TTC549 (cell line): ENCODE measurements around the gene OSM.

Source experiments
- FAIRE-seq: peaks from 2 replicates; lab custom pipeline; 2012; peaks lifted over from hg19 to GRCh38; lab: Jason Lieb, UNC

OSM gene

DNA sequence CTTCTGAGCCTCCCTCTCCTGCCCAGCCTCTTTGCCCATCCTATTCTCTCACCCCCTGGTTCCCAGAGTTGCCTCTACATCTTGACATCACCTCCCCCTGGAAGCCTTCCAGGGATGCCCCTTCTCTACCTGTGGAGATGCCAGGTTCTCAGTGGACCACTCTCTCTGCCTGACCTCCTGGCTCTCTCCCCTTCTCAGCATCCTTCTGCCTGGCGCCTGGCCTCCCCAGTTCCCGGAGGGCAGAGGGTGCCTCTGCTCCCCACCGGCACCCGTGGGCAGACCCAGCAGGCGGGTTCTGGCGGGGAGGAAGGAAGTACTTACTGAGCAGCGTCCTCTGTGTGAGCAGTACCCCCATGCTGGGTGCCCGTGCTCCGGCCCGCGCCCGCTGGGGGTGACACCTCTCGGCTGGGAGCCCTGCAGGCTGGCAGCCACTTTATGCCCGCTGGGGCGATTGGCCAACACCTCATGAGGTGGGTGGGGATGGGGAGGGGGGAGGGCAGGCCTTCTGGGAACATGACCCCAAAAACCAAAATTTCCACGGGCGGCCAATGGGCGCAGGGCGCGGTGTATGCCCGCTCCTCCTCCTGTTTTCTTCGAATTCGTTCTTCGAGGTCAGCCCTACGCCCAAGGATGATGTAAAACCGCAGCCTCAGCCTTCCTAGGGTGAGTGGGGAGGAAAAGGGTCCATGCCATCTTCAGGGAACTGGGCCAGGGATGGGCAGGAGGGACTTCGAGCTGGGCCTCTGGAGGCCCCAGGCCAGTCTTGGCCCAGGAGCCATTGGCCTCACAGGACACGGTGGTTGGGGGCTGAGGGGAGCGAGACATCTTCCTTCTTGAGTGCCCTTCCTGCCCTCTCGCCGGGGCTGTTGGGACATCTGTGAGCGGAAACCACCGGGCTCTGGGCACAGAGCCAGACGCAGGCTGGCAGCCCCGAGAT lies at the start of gene OSM:
Gene OSM (minus strand): TSS at position 407 of the 937 bp plus-strand sequence. CDS start 52 bp downstream, at position 355.
- FAIRE-seq: no peak

DNA sequence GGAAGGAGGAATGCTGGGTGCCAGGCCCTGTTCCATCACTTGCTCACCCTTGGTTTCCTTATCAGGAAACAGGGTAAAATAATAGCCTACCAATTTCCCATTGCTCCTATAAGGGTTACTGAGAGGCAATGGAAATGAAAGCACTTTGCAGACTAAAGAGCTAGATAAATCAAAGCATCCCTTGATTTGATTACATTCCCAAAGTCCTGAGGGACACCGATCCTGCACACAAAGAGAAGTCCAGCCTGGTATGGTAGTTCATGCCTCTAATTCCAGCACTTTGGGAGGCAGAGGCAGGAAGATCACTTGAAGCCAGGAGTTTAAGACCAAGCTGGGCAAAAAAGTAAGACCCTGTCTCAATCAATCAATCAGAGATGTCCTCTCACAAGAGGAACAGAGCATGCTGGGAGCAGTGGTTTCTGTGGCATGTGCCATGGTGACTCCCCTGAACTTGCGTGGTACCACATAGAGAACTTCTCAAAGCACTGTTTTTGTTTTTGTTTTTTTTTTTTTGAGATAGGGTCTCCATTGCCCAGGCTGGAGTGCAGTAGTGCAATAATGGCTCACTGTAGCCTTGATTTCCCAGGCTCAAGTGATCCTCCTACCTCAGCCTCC lies 49.4 kb upstream of the OSM start:
- FAIRE-seq: no peak

DNA sequence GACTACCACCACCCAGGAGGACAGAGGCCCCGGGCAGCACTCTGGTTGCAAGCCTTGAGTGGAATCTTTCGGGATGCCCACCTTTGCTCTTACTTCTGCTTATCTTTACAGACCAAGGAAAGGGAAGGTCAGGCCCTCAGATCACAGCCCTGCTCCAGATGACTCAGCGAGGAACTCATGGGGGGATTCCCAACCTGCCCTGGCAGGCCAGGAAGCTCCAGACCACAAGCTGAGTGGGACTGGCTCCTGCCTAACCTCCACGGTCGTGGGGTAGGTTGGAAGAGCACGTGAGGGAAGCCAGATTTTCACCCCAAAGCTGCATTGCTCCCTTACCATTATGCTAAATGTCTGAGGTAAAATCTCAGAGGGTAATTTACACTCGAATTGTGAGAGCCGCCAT lies 48.3 kb upstream of the OSM start:
- FAIRE-seq: no peak

DNA sequence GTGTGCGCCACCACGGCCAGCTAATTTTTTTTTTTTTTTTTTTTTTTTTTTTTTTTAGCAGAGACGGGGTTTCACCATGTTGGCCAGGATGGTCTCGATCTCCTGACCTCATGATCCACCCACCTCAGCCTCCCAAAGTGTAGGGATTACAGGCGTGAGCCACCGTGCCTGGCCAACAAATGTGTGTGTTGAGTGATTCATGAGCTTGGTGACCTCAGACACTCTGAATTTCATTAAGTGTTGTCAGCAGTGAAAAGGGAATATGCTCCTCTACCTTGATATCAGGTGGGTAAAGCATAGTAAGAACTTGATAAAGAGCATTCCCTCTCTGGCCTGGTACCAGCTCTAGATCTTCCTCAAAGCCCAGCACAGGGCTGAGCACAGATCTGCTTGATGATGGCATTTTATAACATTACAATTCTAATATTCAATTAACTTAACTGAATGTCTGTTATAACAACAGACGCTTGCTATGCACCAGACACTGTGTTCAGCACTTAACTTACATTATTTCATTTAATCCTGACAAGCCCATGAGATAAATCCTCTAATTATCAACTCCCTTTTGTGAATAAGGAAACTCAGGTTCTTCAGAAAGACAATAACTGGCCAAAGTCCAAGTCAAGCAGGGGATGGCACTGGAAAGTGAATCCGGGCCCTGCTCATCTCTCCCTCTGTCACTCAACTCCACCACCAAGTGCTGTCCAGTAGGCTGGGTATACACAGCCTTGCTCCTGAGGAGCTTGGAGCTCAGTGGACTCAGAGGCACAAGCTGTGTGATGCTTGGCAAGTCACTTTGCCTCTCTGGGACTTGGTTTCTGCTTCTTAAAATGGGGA lies 47.1 kb upstream of the OSM start:
- no peak for FAIRE-seq

DNA sequence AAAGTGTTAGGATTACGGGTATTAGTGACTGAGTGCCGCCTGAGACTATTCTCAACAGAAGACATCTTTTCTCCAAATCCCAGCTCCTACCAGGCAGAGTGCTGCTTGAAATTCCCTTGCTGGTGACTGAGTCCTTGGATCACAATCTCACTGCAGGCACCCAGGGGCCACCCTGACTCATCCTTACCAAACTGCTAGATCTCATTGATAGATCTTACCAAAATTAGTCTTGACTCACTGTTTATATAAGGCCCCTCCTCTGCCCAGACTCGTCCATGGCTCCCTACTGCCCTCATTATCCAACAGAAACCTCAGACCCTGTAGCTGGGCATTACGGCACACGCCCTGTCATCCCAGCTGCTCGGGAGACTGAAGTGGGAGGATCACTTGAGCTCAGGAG lies 45.4 kb upstream of the OSM start:
- no peak for FAIRE-seq

DNA sequence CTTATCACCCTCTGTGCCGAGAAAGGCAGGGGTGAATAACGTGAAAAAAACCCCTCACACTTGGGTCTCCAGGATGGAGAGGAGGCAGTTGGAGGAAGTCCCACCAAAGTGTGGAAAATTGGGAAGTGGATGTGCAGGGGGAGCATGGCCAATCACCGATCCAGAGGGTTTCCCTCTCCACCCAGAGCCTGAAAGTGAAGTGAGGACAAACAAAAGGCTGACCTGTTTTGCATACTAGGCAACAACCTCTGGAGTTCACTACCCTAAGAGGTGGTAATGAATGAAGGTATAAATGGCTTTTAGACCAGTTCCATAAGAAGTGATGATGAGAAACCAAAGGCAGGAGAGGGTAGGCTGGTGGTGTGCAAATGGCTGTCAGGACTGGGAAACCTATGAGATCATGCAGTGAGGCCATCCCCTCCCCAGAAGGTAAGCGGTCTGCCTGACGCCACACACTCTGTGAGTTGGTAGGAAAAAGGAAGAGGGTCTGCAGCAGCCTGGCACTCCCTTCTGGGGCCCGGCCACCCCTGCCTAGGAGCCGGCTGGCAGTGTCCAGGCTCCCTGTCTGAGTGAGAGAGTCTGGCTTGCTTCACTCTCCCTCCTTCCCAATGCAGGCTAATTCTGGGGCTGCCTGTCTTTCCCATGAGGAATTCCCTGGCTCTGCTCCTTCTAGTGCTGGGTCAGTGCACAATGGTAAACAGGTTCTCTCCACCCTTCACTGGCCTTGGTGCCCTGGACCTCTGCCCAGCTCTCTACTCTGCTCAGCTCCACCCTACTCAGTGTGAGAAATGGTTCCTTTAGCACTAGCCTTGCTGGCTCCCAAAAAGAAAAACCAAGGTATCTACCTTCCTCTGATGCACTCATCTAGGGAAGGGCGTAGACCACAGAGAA lies 44.5 kb upstream of the OSM start:
- no peak for FAIRE-seq

DNA sequence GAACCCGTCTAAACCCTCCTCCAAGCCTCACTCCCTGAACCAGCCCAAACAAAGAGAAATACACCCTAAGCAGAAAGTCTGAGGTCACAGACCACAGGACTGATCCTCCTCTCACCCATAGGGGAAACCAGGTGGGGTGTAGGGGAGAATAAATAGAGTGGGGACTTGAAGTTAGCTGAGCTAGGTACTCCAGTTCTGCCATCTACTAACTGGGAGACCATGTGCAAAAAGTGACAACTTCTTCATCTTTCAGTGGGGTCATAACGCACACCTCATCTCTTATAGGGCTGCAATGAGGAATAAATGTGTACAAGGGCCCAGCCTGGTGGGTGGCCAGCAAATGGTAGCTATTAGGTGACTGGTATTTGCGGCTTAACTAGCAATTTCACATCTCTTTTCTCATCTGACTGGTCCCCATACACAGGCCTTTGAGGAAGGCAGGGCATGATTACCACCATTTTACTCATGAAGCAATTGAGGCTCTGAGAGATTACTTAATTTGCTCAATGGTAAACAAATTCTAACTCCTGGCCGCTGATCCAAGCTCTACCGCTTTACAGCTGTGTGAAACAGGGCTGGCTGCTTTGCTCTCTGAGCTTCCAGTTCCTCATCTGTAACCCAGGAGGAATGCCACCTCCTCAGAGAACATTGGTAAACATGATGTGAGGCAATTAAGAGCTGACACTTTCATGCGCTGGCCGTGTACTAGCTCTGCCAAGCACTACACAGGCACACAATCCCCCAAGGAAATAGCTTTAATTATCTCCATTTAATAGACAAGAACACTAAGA lies 43.5 kb upstream of the OSM start:
- FAIRE-seq: no peak

DNA sequence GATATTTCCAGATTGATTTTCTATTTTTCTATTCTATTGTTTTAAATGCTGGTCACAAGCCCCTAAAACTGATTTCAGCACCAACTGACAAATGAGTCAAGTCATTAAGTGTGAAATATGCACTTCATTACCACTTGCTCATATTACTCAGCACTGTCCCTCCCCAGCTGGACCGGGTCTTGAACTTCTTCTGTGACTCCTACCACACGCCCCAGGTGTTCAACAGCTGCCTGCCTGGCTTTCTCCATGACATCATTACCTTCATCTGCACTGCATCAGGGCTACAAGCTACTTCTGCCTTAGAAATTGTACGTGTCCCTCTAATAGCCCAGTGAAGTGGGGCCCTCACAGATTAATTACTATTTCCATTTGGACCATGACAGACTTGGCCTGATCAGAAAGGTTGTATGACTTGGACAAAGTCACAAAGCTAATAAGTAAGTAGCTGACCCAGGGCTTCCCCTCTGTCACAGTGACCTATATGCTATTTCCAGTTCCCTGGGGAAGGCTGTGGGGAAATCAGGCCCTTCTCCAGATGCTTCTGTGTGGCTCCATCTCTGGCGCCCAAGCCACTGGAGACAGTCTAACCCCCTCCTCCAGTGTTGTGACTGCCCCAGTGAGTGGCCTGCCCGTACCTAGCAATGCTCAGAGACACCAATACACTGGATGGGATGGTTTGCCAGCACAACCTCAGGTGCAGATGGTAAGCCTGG lies 42.0 kb upstream of the OSM start:
- no peak for FAIRE-seq

DNA sequence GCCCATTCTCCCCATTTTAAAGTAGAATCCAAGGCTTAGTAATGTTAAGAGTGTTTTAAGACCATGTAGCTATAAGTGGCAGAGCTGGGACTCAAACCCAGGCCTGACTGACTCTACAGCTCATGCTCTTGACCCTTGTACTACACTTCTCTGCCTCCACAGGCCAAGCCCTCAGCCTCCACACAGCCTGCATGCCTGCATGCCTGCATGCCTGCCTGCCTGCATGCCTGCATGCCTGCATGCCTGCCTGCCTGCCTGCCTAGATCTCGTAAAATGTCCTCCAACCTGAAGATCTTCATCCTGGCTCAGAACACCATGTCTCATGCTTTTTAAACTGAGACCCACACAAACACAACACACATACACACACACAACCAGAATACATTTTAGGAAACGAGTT lies 41.4 kb upstream of the OSM start:
- no peak for FAIRE-seq

DNA sequence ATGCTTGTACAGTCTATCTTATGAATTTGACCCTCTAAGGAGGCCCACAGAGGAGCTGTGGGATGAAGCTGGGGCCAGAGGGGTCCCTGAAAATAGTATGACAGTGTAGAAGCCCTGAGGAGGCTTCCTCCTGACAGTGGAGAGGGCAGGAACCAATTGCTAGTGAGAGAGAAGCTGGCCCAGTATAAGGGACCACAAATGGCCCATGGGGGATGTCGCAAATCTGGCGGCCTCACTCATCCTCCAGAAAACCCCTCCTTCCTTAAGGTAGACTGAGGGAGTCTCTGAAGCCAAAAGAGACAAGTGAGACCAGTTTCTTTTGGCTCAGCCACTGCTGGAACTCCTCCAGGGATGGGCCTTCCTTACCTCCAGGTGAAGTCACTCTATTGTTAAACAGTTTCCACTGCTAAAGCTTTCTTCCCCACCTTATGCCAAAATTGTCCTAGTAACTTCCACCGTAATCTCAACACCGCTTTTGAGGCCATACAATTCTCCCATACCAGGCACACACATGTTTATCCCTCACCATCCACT lies 40.5 kb upstream of the OSM start:
- FAIRE-seq: no peak

DNA sequence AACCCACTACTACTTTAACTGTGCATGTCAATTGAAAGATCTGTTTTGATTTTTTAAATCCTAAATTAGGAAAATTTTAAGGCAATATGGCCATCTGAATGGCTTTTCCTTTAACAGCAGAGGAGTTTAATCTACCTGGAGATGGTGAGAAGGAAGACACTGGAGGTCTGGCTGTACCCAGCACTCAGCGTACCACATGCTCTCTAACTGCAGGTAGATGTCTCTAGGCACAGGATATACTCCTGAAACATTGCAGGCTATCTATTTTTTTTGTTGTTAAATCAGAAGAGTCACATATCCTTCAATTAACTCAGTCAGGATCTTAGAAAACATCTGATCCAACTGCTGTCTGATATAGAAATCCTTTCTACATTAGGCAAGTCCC lies 40.0 kb upstream of the OSM start:
- FAIRE-seq: no peak

DNA sequence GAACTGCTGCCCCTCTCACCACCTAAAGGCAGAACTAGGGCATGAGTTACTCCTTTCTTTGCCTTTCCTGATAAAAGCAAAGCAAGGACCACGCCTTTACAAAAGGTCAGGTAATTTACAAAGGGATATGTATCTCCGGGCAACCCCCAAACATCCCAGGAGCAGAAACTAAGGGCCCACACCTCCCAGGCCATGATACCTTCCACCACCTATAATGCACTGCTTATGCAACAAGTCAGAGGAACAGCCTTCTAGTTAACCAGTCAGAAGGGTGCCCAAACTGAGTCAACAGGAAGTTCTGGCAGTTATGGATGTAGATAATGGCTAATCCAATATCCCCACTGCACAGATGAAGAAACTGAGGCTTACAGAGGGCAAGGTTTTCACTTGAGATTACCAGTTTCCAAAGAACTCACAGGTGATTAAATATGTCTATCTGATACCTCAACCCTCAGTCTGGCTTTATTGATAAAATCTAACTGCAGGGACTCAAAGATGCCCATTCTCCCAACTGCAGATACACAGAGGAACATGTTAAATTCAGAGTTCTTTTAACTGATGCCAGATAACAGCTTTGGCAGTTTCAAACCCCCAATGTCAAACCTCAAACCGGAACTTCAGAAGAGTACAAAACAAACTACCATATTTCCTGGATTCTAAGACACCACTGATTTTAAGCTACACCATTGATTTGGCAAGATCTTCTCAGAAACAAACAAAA lies 39.4 kb upstream of the OSM start:
- no peak for FAIRE-seq

DNA sequence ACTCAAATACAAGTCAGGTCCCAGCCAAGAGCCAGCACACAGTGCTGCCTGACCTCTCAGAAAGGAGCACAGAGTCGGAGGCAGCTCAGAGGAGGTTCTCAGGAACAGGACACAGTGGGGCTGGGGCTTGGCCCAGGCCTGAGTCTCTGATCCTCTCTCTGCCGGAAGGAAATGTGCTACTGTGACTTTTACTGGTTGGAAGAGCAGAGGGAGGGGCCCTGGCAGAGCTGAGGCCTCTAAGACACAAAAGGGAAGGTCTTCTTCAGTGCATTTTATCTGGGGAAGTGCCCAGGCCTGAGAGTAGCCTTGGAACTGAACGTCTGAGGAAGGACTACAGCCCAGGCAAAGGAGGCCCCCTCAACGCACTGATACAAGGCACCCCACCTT lies 38.9 kb upstream of the OSM start:
- FAIRE-seq: no peak

DNA sequence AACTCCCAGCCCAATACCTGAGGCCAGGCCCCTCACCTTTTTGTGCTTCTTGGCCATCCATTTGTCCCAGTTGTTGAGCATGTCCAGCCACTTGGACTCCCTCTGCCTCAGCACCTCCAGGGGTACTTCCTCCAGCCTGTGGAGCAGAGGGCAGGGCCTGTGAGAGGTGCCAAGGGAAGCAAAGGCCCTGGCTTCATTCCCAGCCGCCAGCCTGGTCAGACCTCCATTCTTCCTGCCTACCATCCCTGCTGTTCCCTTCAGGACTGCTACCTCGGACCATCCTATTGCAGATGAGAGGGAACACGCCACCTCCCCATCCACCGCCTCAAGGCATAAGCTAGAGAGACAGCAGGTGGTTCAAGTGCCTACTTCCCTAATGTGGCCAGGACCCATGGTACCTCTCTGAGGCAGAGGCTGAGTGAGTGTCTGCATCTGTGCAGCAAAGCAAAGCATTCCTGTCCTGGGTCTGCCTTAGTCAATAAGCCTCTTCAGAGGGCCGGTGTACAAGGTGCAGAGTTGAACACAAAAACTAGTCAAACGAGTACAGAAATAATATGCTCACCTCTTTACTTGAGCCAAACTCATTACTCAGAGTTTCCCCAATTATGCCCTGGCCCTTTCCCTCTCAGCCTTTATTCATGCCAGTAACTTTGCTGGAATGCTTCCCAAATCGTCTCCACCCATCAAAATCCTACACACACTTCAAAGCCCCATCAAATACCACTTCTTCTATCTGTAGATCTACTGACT lies 38.0 kb upstream of the OSM start:
- no peak for FAIRE-seq

DNA sequence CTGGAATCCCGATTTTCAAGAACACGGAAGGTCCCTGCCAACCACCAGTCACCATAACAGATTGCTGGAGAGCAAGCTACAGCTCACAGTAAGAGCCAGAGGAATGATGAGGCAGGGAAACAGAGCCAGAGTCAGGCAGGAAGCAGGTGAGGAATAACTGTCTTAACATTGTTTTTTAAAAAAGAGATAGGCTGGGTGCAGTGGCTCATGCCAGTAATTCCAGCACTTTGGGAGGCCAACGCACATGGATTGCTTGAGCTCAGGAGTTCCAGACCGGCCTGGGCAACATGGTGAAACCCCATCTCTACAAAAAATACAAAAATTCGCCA lies 36.1 kb upstream of the OSM start:
- FAIRE-seq: no peak

DNA sequence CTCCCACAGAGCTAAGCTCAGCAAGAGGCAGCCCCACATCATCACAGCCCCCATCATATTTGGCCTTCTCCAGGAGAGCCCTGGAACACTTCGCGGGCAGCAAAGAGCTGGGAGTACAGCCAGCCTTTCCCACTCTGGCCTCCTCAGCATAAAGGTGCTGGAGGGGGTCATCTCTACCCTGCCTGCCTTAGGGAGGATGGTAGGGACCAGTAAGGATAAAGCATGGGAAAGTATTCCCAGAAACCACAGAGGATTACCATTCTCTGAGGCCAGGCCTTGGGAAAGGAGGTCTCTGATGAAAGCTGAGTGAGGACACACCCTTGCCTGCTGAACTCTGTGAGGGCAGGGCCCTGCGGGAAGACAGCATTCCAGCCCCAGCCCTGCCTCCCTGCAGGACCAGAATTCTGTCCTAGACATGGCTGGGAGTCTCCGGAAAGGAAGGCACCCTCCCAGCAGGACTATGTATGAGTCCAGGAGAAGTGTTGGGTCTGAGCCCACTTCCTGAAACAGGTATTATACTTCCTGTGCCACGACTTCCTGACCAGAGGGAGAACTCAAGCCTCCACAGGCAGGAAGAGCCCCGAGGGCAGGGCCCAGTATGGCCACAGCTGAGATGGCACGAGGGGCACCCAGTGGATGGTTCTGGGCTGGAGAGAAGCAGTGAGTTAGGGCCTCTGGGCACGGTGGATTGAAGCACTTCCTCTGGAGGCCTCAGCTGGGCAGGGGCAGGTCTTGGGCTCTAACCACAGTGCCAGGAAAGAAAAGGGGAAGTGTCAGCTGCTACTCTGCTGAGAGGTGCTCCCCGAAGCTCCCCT lies 35.6 kb upstream of the OSM start:
- no peak for FAIRE-seq

DNA sequence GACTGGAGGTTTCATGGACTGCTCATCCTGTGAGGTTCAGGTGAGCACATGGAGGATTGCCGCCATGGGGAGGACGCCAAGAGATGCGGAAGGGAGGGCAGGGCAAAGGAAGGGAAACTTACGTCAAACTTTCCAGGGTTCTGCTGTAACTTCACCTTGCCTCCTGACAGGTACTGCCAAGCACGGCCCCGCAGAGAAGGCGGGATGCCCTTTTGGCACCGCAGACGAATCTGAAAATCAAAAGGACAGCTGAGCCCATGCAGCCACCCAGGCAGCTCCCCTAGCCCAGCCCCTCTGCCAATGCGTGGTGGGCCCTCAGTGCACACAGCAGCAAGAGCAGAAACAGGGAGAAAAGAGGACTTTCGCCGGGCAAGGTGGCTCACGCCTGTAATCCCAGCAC lies 32.7 kb upstream of the OSM start:
- no peak for FAIRE-seq
